HepG2 (cell line): ENCODE measurements around the gene COL4A2. TPM values are rescaled to one million over a fixed set of nuclear protein-coding genes. Genes with fewer than 3 reads are reported as not detected.

Experiments used
- ATAC-seq: fragments of 200-7000 bp; cut with Tn5 transposase; 3 replicates; pipeline ENCODE4 v1.9.1; 2020; ENCODE audit warnings: mild to moderate bottlenecking, moderate library complexity
- BruUV-seq: library from RNA; stranded (reverse); fragments of 400-500 nt; replicated peaks from 2 replicates; lab custom pipeline; 2021; lab: Mats Ljungman, UMichigan
- CTCF ChIA-PET: fragments of 300-600 bp; formaldehyde crosslinking; extraction: SDS; loops from one replicate; lab custom pipeline; 2021; ENCODE audit warnings: low total read pairs, inconsistent platforms, low intra/inter-chr PET ratio; lab: Yijun Ruan, JAX
- POLR2A ChIA-PET: fragments of 350-600 bp; sonication (Branson Sonifier 250); formaldehyde crosslinking; loops from one replicate; lab custom pipeline; 2020; ENCODE audit warnings: antibody characterized with exemption, inconsistent platforms; lab: Yijun Ruan, JAX
- DNase-seq: peaks from one replicate; pipeline ENCODE4 v3.0.0-alpha.2; 2015; ENCODE audit warnings: low spot score
- FAIRE-seq: peaks from 3 replicates; lab custom pipeline; 2011; peaks lifted over from hg19 to GRCh38; lab: Jason Lieb, UNC
- H2AFZ ChIP-seq: one replicate; pipeline ENCODE4 v1.6.1; 2011; ENCODE audit warnings: low read length, inconsistent platforms
- H3K27ac ChIP-seq: fragments of 300-600 bp; 3 replicates; pipeline ENCODE4 v1.8.0; 2011; ENCODE audit warnings: mixed run types, mild to moderate bottlenecking, mixed read lengths, low read length, inconsistent platforms; ENCODE audit not compliant: insufficient read depth; ENCODE audit errors: extremely low read length
- H3K27me3 ChIP-seq, 2 experiments: fragments of 200-600 bp in 1 of 2; 2 replicates in 1 of 2; 3 replicates in 1 of 2; pipeline versions ENCODE4 v1.6.0 to v1.8.0; 2011; ENCODE audit warnings: low read length in 2 of 2, mild to moderate bottlenecking in 2 of 2, moderate library complexity in 2 of 2, inconsistent platforms in 1 of 2; ENCODE audit not compliant: insufficient read depth in 2 of 2, control insufficient read depth in 1 of 2
- H3K36me3 ChIP-seq, 2 experiments: fragments of 200-600 bp in 1 of 2; replicated peaks in 1 of 2; 2 replicates in 1 of 2; 3 replicates in 1 of 2; pipeline versions ENCODE4 v1.5.1 to v1.8.0; 2011; ENCODE audit warnings: low read length in 2 of 2, inconsistent platforms in 1 of 2; ENCODE audit not compliant: insufficient read depth in 2 of 2, control insufficient read depth in 1 of 2
- H3K4me1 ChIP-seq: 2 replicates; pipeline ENCODE4 v1.5.1; 2012; ENCODE audit warnings: low read length, inconsistent platforms; ENCODE audit not compliant: insufficient read depth
- H3K4me2 ChIP-seq: 2 replicates; pipeline ENCODE4 v1.6.0; 2011; ENCODE audit warnings: low read depth, low read length, inconsistent platforms
- H3K4me3 ChIP-seq, 3 experiments: fragments of 200-600 bp in 1 of 3; sonication (generic), shearing (Covaris generic) in 1 of 3; replicated peaks in 1 of 3; 2 replicates each; pipeline ENCODE4 v1.5.1; 2011 to 2016; ENCODE audit warnings: low read length in 3 of 3, inconsistent platforms in 2 of 3, low read depth in 2 of 3, mild to moderate bottlenecking in 2 of 3, control low read depth in 1 of 3, mixed read lengths in 1 of 3; ENCODE audit not compliant: insufficient read depth in 1 of 3
- H3K79me2 ChIP-seq: one replicate; pipeline ENCODE4 v1.6.1; 2011; ENCODE audit warnings: low read length, inconsistent platforms; ENCODE audit not compliant: insufficient read depth
- H3K9ac ChIP-seq: 2 replicates; pipeline ENCODE4 v1.6.0; 2011; ENCODE audit warnings: mild to moderate bottlenecking, low read depth, low read length, inconsistent platforms; ENCODE audit not compliant: insufficient read depth
- H3K9me3 ChIP-seq: 2 replicates; pipeline ENCODE4 v1.5.1; 2012; ENCODE audit warnings: mild to moderate bottlenecking, low read length
- H4K20me1 ChIP-seq: 2 replicates; pipeline ENCODE4 v1.6.0; 2011; ENCODE audit warnings: inconsistent platforms, mild to moderate bottlenecking, low read length, moderate library complexity; ENCODE audit not compliant: insufficient read depth
- FOXK2 ChIP-seq: fragments of 450-650 bp; IDR thresholded peaks from 2 replicates; pipeline ENCODE4 v1.6.1; 2016
- IKZF4 ChIP-seq: sonication (generic); formaldehyde crosslinking; IDR thresholded peaks from 2 replicates; pipeline ENCODE4 v1.5.1; 2020; ENCODE audit warnings: borderline replicate concordance, mild to moderate bottlenecking, low read depth, missing genetic modification reagents; ENCODE audit errors: not compliant biosample characterization
- MIER3 ChIP-seq: IDR thresholded peaks from 2 replicates; pipeline ENCODE4 v1.6.1; 2016; ENCODE audit warnings: missing compliant biosample characterization, borderline replicate concordance
- SALL1 ChIP-seq: sonication (generic); formaldehyde crosslinking; IDR thresholded peaks from 2 replicates; pipeline ENCODE4 v1.8.0; 2022; ENCODE audit warnings: mild to moderate bottlenecking, missing genetic modification reagents
- SP140L ChIP-seq: sonication (generic); formaldehyde crosslinking; IDR thresholded peaks from 2 replicates; pipeline ENCODE4 v1.4.0; 2020; ENCODE audit warnings: missing genetic modification reagents, borderline replicate concordance
- ZBTB7A ChIP-seq: sonication (generic); formaldehyde crosslinking; IDR thresholded peaks from 2 replicates; pipeline ENCODE4 v1.8.0; 2022; ENCODE audit warnings: mild to moderate bottlenecking, missing genetic modification reagents
- ZMYM4 ChIP-seq: sonication (generic); formaldehyde crosslinking; IDR thresholded peaks from 2 replicates; pipeline ENCODE4 v1.8.1; 2023; ENCODE audit warnings: mild to moderate bottlenecking, missing genetic modification reagents
- WGBS: methylation state at CpG from one replicate; pipeline ENCODE4 v1.1.6; 2017; ENCODE audit warnings: low lambda C conversion rate; 5-methylcytosine and 5-hydroxymethylcytosine counted together
- in situ Hi-C: cut with HindIII; loops from 2 replicates; pipeline ENCODE4 v1.10.0; 2017; ENCODE audit warnings: low pct_unique_long_range_greater_than_20kb; ENCODE audit not compliant: extremely low pct_ligation_motif_present
- intact Hi-C: fragments of 100-400 bp; cut with micrococcal nuclease; formaldehyde crosslinking; loops from one replicate; pipeline ENCODE4 v1.10.0; 2022; ENCODE audit not compliant: unreplicated experiment
- polyA plus RNA-seq, 8 experiments: library from polyadenylated mRNA; depleted of rRNA in 3 of 8; stranded (reverse) in 7 of 8; unstranded in 1 of 8; fragments of >200 nt; fragmentation: Illumina TruSeq in 4 of 8; extraction: Trizol in 4 of 8; gene quantifications; 2 replicates each; pipeline versions ENCODE4 v1.2.1 to v1.2.3, GENCODE V29; 2011 to 2016; ENCODE audit warnings: low read depth in 4 of 8, missing spikeins in 1 of 8, mixed read lengths in 1 of 8; ENCODE audit not compliant: insufficient read depth in 1 of 8
- total RNA-seq, 5 experiments: library from RNA; depleted of rRNA; stranded (reverse); fragments of >200 nt; fragmentation: Illumina TruSeq; extraction: Trizol; gene quantifications; 2 replicates each; pipeline ENCODE4 v1.2.3, GENCODE V29; 2016; ENCODE audit warnings: low read depth in 1 of 5
- TF ChIP-seq, protein P1 (sequence below): sonication (generic); formaldehyde crosslinking; IDR thresholded peaks from 2 replicates; pipeline ENCODE4 v1.8.0; 2023; ENCODE audit warnings: mild to moderate bottlenecking, missing genetic modification reagents
- TF ChIP-seq, protein P2 (sequence below): sonication (generic); formaldehyde crosslinking; IDR thresholded peaks from 2 replicates; pipeline ENCODE4 v1.5.1; 2020; ENCODE audit warnings: mild to moderate bottlenecking, missing genetic modification reagents, moderate library complexity
- TF ChIP-seq, protein P3 (sequence below): IDR thresholded peaks from 2 replicates; pipeline ENCODE4 v1.6.1; 2016; ENCODE audit warnings: low read depth, borderline replicate concordance

COL4A2 gene
- total and polyA plus RNA-seq, 2 of the 13 experiments (the other 11 are each of a cell fraction or from before 2014, with no cell fraction given) = 0.22 to 1.9 TPM

DNA sequence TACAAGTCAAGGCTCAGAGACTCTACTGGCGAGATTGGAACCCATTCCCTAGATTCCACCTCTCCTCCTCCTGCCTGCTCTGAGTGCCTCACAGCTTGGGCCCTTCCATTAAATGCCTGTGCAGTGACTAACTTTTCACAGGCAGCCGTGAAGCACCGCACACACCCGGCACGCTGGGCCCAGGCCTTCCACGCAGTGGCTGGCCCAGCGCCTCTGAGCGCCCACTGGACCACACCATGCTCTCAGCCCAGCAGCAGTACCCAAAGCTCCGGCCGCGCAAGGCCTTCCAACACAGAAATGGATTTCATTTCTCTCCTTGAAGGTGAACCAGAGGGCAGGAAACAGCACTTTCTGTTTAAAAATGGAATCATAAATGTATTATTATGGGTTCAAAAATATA is 228.4 kb downstream of the COL4A2 start (continued):
- TF ChIP-seq ZBTB7A (CRISPR knock-in tag) = no peak

DNA sequence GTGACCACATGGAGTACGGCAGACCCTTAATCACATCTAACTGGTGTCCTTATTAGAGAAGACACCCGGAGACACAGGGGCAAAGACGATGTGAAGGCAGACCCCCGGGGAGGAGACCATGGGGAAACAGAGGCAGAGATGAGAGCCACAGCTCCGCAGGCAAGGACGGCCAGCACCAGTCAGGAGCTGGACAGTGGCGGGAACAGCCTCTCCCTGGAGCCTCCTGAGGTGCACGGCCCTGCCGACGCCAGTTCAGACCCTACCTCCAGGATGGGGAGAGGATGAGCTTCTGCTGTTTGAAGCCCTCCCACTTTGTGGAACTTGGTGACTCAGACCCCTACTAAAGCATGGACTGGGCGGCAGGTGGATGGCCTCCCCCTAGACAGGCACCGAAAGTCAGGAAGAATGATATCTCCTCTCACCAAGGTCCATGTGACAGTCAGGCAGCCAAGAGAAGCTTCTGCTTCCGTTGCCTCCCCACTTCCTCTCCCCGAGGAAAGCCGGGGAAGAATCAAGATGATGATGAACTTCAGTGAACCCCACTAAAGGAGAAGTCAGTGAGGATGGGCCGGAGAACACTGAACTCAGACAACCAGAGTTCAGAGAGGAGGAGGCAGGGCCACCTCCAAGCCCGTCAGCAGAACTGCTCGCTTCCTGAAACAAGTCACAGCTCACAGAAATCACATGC is 229.1 kb downstream of the COL4A2 start:
- in situ Hi-C loops (no loop called here), intact Hi-C loops (no loop called here)
- DNase-seq = no peak
- Histone ChIP-seq H3K36me3 (peaks cover 0 to 7% of the 10 kb centered on the region in 2 experiments; a peak in 3 of 5 replicates), H2AFZ (no peak overlapping the region), H3K27me3 (no peaks in the 10 kb centered on the region), H3K27ac (no peak overlapping the region), H4K20me1 (peaks cover 8% of the 10 kb centered on the region; the same call in 1 of the 2 replicates), H3K4me3 (no peak overlapping the region), H3K9me3 (no peaks in the 10 kb centered on the region), H3K4me2 (no peak overlapping the region), H3K9ac (no peak overlapping the region), H3K79me2 (peaks cover 33% of the 10 kb centered on the region), H3K4me1 (peaks cover 3% of the 10 kb centered on the region)
- ATAC-seq = no peak
- CTCF ChIA-PET = no interaction called here
- TF ChIP-seq, protein P1, sequence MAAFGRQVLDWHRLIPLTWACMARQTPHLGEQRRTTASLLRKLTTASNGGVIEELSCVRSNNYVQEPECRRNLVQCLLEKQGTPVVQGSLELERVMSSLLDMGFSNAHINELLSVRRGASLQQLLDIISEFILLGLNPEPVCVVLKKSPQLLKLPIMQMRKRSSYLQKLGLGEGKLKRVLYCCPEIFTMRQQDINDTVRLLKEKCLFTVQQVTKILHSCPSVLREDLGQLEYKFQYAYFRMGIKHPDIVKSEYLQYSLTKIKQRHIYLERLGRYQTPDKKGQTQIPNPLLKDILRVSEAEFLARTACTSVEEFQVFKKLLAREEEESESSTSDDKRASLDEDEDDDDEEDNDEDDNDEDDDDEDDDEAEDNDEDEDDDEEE = no peak
- TF ChIP-seq ZBTB7A (CRISPR knock-in tag) (no peak), MIER3 (CRISPR knock-in tag) (no peak), SALL1 (no peak), ZMYM4 (no peak), IKZF4 (CRISPR knock-in tag) (no peak), FOXK2 (no peak), SP140L (no peak)
- TF ChIP-seq, protein P2, sequence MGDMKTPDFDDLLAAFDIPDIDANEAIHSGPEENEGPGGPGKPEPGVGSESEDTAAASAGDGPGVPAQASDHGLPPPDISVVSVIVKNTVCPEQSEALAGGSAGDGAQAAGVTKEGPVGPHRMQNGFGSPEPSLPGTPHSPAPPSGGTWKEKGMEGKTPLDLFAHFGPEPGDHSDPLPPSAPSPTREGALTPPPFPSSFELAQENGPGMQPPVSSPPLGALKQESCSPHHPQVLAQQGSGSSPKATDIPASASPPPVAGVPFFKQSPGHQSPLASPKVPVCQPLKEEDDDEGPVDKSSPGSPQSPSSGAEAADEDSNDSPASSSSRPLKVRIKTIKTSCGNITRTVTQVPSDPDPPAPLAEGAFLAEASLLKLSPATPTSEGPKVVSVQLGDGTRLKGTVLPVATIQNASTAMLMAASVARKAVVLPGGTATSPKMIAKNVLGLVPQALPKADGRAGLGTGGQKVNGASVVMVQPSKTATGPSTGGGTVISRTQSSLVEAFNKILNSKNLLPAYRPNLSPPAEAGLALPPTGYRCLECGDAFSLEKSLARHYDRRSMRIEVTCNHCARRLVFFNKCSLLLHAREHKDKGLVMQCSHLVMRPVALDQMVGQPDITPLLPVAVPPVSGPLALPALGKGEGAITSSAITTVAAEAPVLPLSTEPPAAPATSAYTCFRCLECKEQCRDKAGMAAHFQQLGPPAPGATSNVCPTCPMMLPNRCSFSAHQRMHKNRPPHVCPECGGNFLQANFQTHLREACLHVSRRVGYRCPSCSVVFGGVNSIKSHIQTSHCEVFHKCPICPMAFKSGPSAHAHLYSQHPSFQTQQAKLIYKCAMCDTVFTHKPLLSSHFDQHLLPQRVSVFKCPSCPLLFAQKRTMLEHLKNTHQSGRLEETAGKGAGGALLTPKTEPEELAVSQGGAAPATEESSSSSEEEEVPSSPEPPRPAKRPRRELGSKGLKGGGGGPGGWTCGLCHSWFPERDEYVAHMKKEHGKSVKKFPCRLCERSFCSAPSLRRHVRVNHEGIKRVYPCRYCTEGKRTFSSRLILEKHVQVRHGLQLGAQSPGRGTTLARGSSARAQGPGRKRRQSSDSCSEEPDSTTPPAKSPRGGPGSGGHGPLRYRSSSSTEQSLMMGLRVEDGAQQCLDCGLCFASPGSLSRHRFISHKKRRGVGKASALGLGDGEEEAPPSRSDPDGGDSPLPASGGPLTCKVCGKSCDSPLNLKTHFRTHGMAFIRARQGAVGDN = no peak
- TF ChIP-seq, protein P3, sequence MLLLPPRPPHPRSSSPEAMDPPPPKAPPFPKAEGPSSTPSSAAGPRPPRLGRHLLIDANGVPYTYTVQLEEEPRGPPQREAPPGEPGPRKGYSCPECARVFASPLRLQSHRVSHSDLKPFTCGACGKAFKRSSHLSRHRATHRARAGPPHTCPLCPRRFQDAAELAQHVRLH (CRISPR knock-in tag) = no peak
- POLR2A ChIA-PET = no interaction called here
- BruUV-seq = no TSS peak
- 96% methylated on average over 13 of the region's 18 CpGs for WGBS
- FAIRE-seq = no peak
